Ovary (tissue), 9 donors: Measurements from ENCODE around the gene ADCY9. TPM values are rescaled to one million over a fixed set of nuclear protein-coding genes. Genes with fewer than 3 reads are reported as not detected.
"Not testable (repeated sequence)": the region's sequence is repeated elsewhere in the genome, so short reads cannot be mapped to it uniquely, and the experiment has no call there.

Source experiments
- DNase-seq, 5 donors: peaks; one replicate each; pipeline ENCODE4 v3.0.0-alpha.2; 2019 to 2020
- H3K27ac ChIP-seq, 2 donors: fragments of 200-600 bp; one replicate each; pipeline versions ENCODE4 v1.5.1 to v1.8.0; 2019 to 2022
- H3K27me3 ChIP-seq: fragments of 200-600 bp; one replicate; pipeline ENCODE4 v1.8.0; 2022
- H3K36me3 ChIP-seq: fragments of 200-600 bp; sonication (generic); one replicate; pipeline ENCODE4 v1.5.1; 2019
- H3K4me1 ChIP-seq: one replicate; pipeline ENCODE4 v1.8.1; 2013; ENCODE audit warnings: mild to moderate bottlenecking, moderate library complexity; ENCODE audit not compliant: insufficient read depth
- H3K4me3 ChIP-seq: fragments of 200-600 bp; sonication (generic); one replicate; pipeline ENCODE4 v1.5.1; 2017
- H3K9me3 ChIP-seq, 2 donors: fragments of 200-600 bp in 1 of 2; sonication (generic) in 1 of 2; one replicate each; pipeline versions ENCODE4 v1.5.1 to v1.8.1; 2013 to 2019; ENCODE audit warnings: mild to moderate bottlenecking in 1 of 2, moderate library complexity in 1 of 2
- EP300 ChIP-seq: sonication (generic); formaldehyde crosslinking; IDR thresholded peaks from one replicate; pipeline ENCODE4 v1.6.1; 2017; ENCODE audit warnings: antibody characterized with exemption
- POLR2A ChIP-seq: fragments of 450-650 bp; IDR thresholded peaks from one replicate; pipeline ENCODE4 v1.6.1; 2017; ENCODE audit warnings: antibody characterized with exemption, mild to moderate bottlenecking, moderate library complexity
- WGBS, 3 donors: extraction: QIAGEN DNeasy Blood & Tissue Kit in 1 of 3; methylation state at CpG; one replicate each; pipeline versions ENCODE4 v1.1.5 to v1.1.7; 2013 to 2017; 5-methylcytosine and 5-hydroxymethylcytosine counted together
- intact Hi-C, 4 donors: fragments of 100-400 bp; cut with DNase I; formaldehyde crosslinking; loops; one replicate each; pipeline versions ENCODE4 v1.11.0 to v1.15.1; 2022 to 2023
- polyA plus RNA-seq, 2 donors: library from polyadenylated mRNA; stranded (reverse); fragments of 200-250 nt in 1 of 2; fragments of 350-450 nt in 1 of 2; fragmentation: Illumina TruSeq in 1 of 2; extraction: RNeasy Lipid Tissue Mini Kit (QIAGEN cat#74804) in 1 of 2; gene quantifications; one replicate each; pipeline ENCODE4 v1.2.3, GENCODE V29; 2013 to 2014
- total RNA-seq, 7 donors: library from RNA; depleted of rRNA in 2 of 7; stranded (reverse); fragments of >200 nt in 2 of 7; fragmentation: NEBNext Ultra II Directional in 3 of 7; extraction: Animal tissue kit (Norgen Biotek cat#: 25700) in 3 of 7; gene quantifications; one replicate each; pipeline versions ENCODE4 v1.1.0 to v1.2.4, GENCODE V29; 2016 to 2023
- TF ChIP-seq, protein P1 (sequence below), 3 donors: fragments of 450-650 bp in 2 of 3; fragments of 200-600 bp in 1 of 3; IDR thresholded peaks; one replicate each; pipeline versions ENCODE4 v1.5.1 to v1.8.0; 2016 to 2022; ENCODE audit warnings: antibody characterized with exemption in 3 of 3, mild to moderate bottlenecking in 1 of 3
- donor health status: DM: no; HTN: no; CAD: no; lungs with moderate emphysema.
- donor health status: DM: no; HTN: no; CAD: no.
- donor health status: Bipolar disorder and iron deficiency.
- donor health status: DM: yes; HTN: yes; CAD: no.
- donor health status: DM: no; HTN: no; CAD: no.
- donor health status: DM: yes; HTN: yes; CAD: no.

Gene ADCY9
- total and polyA plus RNA-seq, 9 donors: 10.7 to 31.3 (median 23.3) TPM

DNA sequence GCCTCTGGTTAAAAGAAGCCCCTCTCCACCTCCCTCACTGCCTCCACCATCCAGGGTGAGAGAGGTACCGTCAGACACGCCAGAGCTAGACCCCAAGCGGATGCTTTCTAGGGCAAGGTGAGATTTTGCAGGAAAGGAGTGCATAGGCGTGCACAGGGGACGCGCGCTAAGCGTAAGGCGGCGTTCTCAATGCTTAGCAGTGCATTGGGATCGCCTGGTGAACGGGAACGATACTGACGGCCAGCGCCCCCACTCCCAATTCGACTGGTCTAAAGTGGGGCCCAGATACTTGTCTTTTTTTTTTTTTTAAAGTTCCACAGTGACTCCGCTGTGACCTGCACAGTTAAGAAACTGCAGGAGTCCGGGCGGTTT, 177.8 kb downstream of the ADCY9 start:
- H3K27ac ChIP-seq: no peak overlapping the region
- H3K27me3 ChIP-seq: no peaks in the 10 kb centered on the region
- H3K4me1 ChIP-seq: peaks cover 6% of the 10 kb centered on the region
- 44 to 64% (median 52%) methylated on average over 19 of the region's 19 CpGs for WGBS, 3 donors
- intact Hi-C loops: no loop called here
- H3K36me3 ChIP-seq: no peaks in the 10 kb centered on the region
- no peak for DNase-seq
- H3K9me3 ChIP-seq: no peaks in the 10 kb centered on the region
- H3K4me3 ChIP-seq: peak overlapping the region; percentile 48
- no peak for TF ChIP-seq POLR2A
- TF ChIP-seq, protein P1, sequence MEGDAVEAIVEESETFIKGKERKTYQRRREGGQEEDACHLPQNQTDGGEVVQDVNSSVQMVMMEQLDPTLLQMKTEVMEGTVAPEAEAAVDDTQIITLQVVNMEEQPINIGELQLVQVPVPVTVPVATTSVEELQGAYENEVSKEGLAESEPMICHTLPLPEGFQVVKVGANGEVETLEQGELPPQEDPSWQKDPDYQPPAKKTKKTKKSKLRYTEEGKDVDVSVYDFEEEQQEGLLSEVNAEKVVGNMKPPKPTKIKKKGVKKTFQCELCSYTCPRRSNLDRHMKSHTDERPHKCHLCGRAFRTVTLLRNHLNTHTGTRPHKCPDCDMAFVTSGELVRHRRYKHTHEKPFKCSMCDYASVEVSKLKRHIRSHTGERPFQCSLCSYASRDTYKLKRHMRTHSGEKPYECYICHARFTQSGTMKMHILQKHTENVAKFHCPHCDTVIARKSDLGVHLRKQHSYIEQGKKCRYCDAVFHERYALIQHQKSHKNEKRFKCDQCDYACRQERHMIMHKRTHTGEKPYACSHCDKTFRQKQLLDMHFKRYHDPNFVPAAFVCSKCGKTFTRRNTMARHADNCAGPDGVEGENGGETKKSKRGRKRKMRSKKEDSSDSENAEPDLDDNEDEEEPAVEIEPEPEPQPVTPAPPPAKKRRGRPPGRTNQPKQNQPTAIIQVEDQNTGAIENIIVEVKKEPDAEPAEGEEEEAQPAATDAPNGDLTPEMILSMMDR (IDR thresholded peaks at IDR 0.05): no peak
- no peak for TF ChIP-seq EP300

DNA sequence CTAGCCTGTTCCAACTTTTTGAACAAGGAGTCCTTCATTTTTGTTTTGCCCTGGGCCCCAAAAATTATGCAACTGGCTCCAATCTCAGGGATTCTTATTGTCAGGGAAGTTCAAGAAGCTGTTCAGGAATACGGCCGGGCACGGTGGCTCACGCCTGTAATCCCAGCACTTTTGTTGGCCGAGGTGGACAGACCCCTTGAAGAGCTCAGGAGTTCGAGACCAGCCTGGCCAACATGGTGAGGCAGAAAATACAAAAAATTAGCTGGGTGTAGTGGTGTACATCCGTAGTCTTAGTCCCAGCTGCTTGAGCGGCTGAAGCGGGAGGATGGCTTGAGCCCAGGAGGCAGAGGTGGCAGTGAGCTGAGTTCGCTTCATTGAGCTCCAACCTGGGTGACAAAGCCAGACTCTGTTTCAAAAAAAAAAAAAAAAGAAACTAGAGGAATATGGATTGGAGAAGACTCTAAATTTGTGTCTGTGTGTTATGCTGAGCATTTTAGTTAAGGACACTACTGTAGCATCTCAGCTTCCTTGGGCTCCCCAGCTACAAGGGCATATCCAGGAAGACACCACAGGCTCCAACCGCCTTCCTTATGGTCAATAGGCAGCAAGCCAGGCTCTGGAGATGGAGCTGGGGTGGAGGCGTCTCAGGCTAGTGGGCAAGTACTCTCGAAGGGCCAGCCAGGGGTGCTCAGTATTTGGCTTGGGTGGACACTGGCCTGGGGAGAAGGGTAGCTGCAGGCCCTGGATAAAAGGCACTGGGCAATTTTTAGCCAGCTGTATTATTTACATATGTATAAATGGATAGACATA, 179.0 kb downstream of the ADCY9 start:
- 88 to 94% (median 92%) methylated on average over 13 of the region's 13 CpGs for WGBS, 3 donors
- Histone ChIP-seq H3K9me3 (no peaks in the 10 kb centered on the region), H3K4me1 (peaks cover 6% of the 10 kb centered on the region), H3K27me3 (no peaks in the 10 kb centered on the region), H3K4me3 (no peak overlapping the region), H3K36me3 (no peaks in the 10 kb centered on the region), H3K27ac (no peak overlapping the region)
- intact Hi-C loops: no loop called here
- TF ChIP-seq, protein P1 (IDR thresholded peaks at IDR 0.05): no peak
- TF ChIP-seq POLR2A (no peak), EP300 (no peak)
- DNase-seq: no peak

DNA sequence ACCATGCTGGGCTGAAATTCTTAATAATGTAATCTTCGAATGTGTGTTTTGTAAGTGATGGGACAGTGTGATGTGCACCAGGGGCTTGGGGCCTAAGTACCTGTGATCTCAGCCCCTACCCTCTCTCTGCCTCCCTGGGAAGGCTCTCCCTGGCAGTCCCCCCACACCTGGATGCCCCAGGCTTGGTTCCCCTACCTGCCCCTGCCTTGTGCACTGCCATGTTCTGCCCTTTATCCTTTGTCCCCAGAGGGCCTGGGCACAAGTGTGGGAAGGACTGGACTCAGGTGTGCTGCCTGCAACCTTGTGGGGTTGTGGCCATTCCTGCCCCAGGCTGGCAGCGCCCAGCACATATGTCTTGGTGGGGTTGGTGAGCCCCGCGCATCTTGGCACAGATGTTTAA, 180.3 kb downstream of the ADCY9 start:
- Histone ChIP-seq H3K27me3 (no peaks in the 10 kb centered on the region), H3K36me3 (no peaks in the 10 kb centered on the region), H3K4me1 (peaks cover 6% of the 10 kb centered on the region), H3K4me3 (no peak overlapping the region), H3K27ac (no peak overlapping the region), H3K9me3 (no peaks in the 10 kb centered on the region)
- 86 to 94% (median 92%) methylated on average over 4 of the region's 4 CpGs for WGBS, 3 donors
- TF ChIP-seq EP300 (no peak), POLR2A (no peak)
- TF ChIP-seq, protein P1 (IDR thresholded peaks at IDR 0.05): no peak
- no peak for DNase-seq
- intact Hi-C loops: no loop called here

DNA sequence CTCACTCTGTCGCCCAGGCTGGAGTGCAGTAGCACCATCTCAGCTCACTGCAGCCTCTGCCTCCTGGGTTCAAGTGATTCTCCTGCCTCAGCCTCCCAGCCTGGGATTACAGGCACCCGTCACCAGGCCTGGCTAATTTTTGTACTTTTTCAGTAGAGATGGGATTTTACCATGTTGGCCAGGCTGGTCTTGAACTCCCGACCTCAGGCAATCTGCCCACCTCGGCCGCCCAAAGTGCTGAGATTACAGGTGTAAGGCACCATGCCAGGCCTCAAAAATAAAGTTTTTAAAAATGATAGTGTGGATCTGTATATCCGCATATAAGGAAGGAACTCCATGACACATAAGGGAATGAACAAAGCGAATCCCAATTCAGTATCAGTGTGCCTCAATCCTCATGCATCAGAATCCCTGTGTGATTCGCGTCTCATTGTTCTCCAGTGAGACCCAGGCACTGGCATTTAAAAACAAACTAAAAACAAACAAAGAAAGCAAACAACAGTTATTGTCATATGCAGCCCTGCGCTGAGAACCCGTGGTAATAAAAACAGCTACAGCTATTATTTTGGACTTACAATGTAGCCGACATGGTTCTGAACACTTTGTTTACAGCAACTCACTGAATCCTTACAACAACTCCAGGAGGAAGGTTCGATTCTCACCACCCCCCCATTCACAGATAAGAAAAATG, 181.6 kb downstream of the ADCY9 start:
- WGBS, 3 donors: 62 to 73% (median 65%) methylated on average over 13 of the region's 13 CpGs
- no peak for TF ChIP-seq POLR2A
- no peak for TF ChIP-seq EP300
- TF ChIP-seq, protein P1 (IDR thresholded peaks at IDR 0.05): no peak
- Histone ChIP-seq H3K27ac (no peak overlapping the region), H3K27me3 (no peaks in the 10 kb centered on the region), H3K4me1 (peaks cover 6% of the 10 kb centered on the region), H3K36me3 (no peaks in the 10 kb centered on the region), H3K4me3 (no peak overlapping the region), H3K9me3 (no peaks in the 10 kb centered on the region)
- intact Hi-C loops: no loop called here
- DNase-seq: no peak

DNA sequence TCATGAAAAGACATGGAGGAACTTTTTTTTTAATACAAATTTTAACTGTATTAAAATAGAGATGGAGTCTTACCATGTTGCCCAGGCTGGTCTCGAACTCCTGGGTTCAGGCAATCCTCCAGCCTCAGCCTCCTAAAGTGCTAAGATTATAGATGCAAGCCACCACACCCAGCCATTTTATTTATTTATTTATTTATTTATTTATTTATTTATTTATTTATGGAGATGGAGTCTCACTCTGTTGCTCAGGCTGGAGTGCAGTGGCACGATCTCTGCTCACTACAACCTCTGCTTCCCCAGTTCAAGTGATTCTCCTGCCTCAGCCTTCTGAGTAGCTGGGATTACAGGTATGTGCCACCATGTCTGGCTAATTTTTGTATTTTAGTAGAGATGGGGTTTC, 189.1 kb downstream of the ADCY9 start:
- H3K27ac ChIP-seq, H3K4me1 ChIP-seq, H3K36me3 ChIP-seq, H3K27me3 ChIP-seq, DNase-seq, H3K4me3 ChIP-seq, H3K9me3 ChIP-seq, intact Hi-C loops: not testable (repeated sequence)
- WGBS, 3 donors: 91 to 96% (median 94%) methylated on average over 2 of the region's 2 CpGs
